SK-N-MC (cell line): ENCODE results near the gene PRKCB.

Experiments used
- EZH2 ChIP-seq: fragments of 200-600 bp; sonication (generic); IDR thresholded peaks from one replicate; pipeline ENCODE4 v1.6.1; 2017; ENCODE audit warnings: antibody characterized with exemption
- POLR2AphosphoS5 ChIP-seq: IDR thresholded peaks from 2 replicates; pipeline ENCODE4 v1.6.1; 2012; ENCODE audit warnings: mild to moderate bottlenecking, low read depth, low read length, borderline replicate concordance

DNA sequence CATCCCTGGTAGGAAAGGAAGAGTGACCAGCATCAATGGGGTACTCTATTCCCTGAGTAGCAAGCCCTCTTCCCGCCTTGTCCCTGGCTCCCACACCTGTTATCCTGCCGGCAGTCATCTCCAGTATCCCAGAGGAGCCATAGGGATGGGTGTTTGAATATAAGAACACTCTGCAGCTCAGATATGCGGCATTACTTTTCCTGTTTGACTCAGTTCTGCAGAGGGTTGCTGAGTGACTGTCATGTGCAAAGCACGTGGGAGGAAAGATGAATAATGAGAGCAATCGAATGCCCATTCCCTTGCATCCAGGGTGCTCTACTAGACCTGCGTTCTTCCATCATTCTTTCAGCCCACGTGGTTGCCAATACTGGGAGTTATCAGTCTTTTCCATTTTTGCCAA is 115.1 kb downstream of the PRKCB start:
- TF ChIP-seq EZH2 (no peak), POLR2AphosphoS5 (no peak)
